HG03196 (cell line): Measurements from ENCODE around the gene BTBD16.

Experiments
- ATAC-seq: cut with Tn5 transposase; IDR thresholded peaks from one replicate; pipeline ENCODE4 v1.9.1; 2021; ENCODE audit not compliant: unreplicated experiment

Gene BTBD16

DNA sequence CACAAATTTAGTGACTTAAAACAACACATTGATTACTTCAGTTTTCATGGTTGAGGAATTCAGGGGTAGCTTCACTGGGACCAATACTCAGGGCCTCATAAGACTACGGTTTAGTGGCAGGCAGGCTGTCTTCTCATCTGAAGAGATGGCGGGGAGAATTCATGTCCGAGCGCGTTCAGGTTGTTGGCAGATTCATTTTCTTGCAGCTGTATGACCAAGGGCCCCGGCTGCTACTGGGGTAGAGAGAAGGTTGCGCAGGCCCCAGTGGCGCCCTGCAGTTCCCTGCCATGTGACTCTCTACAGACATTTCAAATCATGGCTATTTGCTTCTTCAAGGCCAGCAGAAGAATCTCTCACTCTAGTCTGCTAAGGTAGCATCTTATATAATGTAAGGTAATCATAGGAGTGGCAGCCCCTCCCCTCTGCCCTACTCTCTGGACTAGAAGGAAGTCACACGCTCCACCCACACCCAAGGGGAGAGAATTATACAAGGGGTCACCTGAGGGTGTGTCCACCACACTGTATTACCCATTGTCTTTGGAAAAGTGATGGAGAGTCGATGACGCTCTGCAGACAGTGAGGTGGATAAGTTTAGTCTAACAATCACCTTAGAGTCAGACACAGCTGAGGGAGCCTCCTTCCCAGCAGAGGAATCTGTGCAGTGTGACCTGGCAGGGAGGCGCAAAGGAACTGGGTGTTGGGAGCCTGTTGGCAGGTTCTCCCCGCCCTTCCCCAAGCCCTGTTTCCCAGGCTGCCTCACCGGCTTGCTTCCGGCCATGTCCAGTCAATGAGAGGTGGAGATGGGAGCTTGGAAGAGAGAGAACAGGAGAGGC is 67.7 kb downstream of the BTBD16 start:
- ATAC-seq: no peak

- ATAC-seq: no peak
These were observed 70.2 kb downstream of the BTBD16 start for GRCh38 chr10:122341141-122341810.

DNA sequence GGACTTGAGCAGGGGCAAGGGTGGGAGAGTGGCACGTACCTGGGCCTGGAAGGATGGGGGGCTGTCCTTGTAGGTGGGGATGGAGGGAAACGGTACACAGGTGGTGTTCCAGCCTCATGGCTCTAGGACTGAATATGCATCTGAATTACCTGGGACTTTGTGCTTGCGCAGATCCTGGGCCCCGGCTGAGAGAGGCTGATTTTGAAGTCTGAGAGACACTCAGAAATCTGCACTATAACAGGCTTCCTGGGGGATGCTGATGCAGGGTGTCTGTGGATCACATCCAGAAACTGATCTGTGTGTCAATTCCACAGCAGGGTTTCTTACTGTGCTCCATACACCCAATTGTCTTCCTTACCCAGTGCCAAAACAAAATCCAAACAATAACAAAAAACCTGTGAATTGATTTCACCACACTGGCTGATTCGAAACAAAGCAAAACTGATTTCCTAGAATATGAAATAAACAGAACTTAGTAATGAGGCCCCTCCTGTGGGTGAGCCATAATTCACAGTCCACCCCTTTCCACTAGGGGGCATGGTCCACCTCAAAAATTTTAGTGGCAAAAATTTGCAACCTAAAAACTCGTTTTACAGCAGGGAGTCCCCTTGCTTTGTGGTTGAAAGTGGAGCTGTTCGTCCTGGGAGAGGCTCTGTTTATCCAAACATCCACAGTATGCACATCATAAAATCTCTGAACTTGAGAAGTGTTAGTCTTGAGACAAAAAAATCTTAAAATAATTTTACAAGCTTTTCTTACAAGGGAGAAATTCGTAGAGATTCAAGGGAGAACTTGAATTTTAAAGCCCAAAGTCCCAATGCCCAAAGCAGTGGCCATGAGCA is 71.4 kb downstream of the BTBD16 start:
- no peak for ATAC-seq

GRCh38 chr10:122343135-122343800 is 72.2 kb downstream of the BTBD16 start:
- ATAC-seq: no peak

DNA sequence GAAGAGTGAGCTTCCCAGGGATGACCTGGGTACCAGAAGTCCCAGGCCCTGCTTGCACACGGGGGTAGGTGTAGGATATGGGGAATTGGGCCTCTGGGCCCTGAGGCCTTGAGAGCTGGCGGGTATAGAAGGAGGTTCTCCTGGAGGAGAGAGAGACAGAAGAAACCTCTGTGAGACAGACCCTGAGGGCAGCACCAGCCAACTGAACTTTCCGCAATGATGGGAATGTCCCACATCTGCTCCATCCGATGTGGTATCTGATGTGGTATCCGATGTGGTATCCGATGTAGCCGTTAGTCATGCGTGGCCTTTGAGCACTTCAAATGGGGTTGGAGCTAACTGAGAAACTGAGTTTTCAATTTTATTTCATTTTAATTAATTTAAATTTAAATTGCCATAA is 72.8 kb downstream of the BTBD16 start:
- ATAC-seq: no peak

DNA sequence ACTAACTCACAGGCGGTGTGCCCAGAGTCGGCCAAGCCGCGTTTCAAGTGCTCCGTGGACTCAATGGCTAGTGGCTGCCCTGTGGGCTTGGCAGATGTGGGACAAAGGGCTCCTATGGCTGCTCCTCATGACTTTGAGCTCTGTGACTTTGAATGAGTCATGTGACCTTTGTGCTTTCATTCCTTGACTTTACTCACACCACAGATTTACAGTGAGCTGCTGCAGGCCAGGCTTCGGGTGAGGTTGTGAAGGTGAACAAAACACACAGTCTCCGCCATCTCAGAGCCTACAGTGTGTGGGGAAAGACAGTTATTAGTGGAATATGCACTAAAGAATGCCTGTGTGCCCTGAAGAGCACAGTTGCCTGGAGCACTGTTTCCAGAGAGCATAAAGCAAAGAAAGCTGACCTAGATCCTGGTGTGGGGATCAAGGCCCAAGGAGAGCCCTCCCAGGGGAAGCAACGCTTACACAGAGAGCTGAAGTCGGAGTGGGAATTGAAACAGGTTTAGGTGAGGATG is 73.7 kb downstream of the BTBD16 start:
- no peak for ATAC-seq

DNA sequence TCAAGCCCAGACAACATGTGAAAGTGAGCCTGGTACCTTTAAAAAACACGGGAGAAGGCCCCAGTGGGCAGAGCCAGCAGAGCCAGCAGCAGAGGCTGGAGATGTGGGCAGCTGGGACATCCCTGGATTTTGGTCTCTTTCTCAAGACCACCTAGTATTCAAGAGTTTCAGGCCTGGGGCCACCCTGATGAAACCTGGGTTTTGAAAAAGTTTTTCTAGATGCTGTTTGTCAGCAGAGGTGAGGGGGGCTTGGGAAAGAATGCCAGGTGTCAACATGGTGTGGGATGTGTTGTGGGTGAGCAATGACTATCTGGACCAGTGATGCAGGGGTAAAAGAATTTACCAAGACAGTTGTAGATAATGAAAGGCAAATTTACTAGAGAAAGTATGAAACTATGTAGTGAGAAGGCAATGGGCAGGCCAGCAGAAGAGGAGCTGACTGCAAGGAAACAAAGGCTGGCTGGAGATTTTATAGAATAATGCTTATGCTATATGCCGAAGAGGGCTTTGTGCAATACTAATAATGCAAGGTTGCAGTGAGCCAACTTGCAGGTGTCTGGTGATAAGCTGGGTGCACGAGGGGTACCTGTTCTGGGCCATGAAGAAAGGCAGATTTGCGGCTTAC is 75.3 kb downstream of the BTBD16 start:
- ATAC-seq: no peak

- no peak for ATAC-seq
These were observed 76.2 kb downstream of the BTBD16 start for GRCh38 chr10:122347170-122347841.

GRCh38 chr10:122348512-122348911 is 77.4 kb downstream of the BTBD16 start:
- no peak for ATAC-seq

GRCh38 chr10:122348935-122349361 is 77.9 kb downstream of the BTBD16 start:
- ATAC-seq: no peak

GRCh38 chr10:122349758-122350369 is 78.8 kb downstream of the BTBD16 start:
- no peak for ATAC-seq

GRCh38 chr10:122350893-122351292 is 79.8 kb downstream of the BTBD16 start:
- ATAC-seq: no peak

- ATAC-seq: no peak
These were observed 81.9 kb downstream of the BTBD16 start for GRCh38 chr10:122352817-122353525.

- ATAC-seq: no peak
These were observed 83.3 kb downstream of the BTBD16 start for GRCh38 chr10:122354383-122354782.

- no peak for ATAC-seq
These were observed 86.6 kb downstream of the BTBD16 start for GRCh38 chr10:122357685-122358084.

DNA sequence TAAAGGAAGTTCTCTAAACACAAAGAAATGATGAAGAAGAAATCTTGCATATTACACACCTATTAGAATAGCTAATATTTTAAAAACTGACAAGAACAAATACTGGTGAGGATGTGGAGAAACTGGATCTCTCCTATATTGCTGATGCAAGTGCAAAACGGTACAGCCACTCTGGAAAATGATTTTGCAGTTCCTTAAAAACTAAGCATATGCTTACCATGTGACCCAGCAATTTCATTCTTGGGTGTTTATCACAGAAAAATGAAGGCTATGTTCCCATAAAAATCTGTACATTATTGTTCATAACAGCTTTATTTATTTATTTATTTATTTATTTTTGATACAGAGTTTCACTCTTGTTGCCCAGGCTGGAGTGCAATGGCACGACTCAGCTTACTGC is 88.5 kb downstream of the BTBD16 start:
- no peak for ATAC-seq

GRCh38 chr10:122361046-122361445 is 90.0 kb downstream of the BTBD16 start:
- ATAC-seq: no peak

GRCh38 chr10:122362031-122362592 is 91.0 kb downstream of the BTBD16 start:
- ATAC-seq: no peak
